HG02642 (cell line): ENCODE data around the gene SERGEF.

Source experiments
- ATAC-seq: cut with Tn5 transposase; IDR thresholded peaks from one replicate; pipeline ENCODE4 v1.9.1; 2021; ENCODE audit warnings: mild to moderate bottlenecking; ENCODE audit not compliant: unreplicated experiment, poor library complexity

The SERGEF gene

DNA sequence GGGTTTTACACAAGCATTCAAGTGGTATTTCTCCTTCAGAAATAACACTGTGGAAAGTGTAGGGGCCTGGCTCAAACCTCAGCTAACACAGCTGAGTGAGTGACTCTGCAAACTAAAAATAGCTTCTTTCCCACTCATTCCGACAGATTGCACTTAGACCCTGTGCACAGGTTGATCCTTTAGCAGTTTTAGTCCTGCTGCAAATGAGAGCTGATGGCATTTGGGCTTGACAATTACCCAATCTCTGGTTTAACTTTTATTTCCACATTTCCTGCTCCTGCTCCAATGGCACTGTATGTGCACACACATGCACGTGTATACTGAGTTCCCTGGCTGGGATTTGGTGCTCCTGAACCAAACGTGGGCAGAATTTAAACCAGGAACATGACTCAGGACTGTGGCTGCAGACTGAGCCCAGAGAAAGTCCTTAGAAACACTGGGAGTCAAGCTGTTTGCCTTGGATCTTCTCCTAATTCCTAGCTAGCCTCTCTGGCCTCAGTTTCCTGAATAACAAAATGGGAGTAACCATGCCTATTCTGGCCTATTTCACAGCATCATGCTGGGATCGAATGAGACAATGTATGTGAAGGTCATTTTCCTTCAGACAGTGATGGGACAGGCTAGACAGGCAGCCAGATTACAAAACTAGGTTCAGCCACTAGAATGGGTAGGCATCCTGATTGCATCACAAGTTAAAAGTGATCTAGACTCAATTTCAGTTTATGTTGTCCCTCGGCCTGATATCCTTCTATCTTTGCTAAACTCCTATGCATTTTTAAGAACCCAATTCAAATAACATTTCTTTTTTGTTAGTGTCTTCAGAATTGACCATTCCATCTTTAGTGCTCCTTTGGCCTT, 58.2 kb downstream of the SERGEF start:
- no peak for ATAC-seq

DNA sequence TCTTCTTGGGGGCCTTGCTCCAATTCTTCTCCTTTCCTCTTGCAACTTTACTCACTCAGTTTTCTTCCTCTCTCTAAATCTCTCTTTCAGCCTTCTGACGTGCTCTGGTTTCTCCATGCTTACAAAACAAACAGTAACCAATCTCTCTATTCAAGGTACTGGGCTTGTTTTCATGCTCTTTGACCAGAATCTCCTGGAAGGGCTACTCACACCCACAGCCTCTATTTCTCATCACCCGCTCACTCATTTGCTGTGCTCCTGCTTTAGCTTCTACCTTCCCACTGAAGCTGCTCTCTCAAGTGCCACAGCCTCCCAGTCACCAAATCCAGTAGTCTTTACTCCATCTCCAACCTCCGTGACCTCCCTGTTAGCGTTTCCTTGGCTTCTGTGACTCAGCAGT, 60.4 kb downstream of the SERGEF start:
- no peak for ATAC-seq

DNA sequence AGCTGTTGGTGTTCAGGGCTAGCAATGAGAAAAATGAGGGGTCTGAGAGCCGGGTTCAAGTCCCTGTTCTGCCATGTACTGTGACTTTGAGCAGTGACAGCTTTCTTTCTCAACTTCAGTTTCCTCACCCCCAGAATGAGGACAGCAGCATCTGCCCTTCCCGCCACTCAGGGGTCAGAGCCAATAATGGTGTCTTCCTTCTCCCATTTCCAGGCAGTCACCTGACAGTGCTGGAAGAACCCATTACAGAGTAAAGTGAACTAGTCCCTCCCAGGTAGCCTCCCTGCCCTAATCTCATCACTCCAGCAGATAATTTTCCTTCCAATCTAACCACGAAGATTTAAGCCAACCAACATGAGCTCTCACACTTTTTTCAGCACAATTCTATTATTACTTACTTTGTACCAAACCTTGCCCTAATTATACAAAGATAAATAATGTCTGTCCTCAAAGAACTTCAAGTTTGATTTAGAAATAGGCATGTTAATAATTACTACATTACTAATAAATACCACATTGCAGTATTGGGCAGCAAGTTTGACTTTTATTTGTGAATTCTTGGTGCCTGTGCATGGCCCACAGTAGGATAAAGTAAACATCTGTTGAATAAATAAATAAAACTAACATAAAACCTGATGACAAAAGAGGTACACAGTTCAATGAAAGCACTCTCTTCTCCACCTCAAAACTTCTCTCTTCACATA, 61.0 kb downstream of the SERGEF start:
- no peak for ATAC-seq

DNA sequence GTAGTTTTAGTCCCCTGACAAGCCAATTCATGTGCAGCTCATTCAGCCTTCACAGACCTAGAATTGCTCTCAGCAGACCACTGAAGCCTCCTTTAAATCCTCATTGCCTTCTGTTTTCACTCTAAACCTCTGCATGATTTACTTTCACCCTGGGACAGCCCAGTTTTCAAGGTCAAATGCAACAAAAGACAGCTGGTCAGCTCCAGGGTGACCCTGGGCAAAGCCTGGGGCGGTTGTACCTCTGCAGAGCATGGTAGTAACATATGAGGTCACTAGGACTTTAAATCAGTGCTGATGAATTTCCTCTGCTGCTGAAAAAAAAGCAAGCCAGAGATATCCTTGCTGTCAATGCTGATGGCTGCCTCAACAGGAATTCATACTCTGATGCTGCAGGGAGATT, 62.2 kb downstream of the SERGEF start:
- ATAC-seq: no peak

DNA sequence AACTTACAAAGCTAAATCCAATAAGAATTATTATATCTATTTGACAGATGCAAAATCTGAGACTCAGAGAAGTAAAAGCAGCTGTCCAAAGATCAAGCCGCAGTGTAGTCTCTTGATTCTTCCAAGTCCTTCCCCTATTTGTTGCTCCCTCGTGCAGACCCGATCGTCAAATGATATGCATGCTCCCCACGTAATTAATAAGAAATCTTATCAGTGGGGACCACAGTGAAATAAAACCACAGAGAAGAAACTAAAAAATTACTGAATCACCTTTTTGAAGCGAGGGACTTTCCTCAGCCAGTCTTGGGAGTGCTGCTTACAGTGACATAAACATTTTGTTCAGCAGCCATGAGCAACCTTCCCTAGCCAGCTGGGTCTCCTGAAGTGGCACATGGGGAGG, 64.6 kb downstream of the SERGEF start:
- no peak for ATAC-seq

DNA sequence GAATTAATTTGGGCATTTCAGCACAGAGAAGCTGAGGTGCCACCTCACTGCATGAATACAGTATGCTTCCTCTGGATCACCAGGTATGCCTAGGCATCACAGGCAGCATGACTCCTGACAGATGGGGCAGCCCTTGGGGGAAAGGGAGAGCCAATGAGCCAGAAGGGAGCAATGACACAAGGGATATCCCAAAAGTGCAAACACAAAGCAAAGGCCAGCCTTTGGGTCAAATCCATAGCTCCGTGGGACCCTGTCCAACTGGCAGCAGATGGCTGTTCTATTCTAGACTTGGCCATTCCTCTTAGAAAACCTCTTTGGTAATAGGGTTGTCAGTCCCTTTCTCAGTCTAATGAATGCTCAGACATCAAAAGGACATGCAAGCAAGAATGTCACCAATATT, 73.3 kb downstream of the SERGEF start:
- no peak for ATAC-seq

DNA sequence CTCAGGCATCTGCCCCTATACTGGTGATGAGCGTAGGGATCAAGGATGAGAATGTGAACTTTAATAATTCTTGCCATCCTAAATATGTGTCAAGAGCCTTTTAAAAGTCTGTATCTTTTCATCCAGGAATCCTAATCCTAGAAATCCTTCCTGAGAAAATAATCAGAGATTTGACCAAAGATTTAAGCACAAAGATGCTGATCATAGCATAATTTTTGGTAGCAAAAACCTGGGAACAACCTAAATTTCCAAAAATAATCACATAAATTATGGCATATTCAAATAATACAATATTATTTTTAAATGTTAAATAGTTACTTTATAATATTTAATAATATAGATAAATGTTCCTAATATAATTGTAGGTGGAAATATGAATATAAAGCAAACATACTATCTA, 76.1 kb downstream of the SERGEF start:
- ATAC-seq: no peak

DNA sequence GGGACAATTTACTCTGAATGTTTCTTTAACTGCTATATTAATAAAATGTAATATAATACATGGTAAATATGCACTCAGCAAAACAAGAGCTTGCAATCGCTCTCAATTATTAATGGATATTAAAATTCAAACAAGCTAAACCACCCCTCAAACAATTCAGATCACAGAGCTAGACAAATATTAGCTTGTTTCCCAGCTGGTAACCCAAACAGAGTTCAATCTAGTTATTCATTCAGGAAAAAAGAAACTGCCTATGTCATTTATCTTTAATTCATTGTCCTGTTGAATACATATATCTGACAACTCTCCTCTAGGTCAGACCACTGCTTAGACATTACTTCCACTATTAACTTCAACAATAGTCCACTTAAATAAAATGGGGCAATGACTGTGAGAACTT, 78.7 kb downstream of the SERGEF start:
- no peak for ATAC-seq

DNA sequence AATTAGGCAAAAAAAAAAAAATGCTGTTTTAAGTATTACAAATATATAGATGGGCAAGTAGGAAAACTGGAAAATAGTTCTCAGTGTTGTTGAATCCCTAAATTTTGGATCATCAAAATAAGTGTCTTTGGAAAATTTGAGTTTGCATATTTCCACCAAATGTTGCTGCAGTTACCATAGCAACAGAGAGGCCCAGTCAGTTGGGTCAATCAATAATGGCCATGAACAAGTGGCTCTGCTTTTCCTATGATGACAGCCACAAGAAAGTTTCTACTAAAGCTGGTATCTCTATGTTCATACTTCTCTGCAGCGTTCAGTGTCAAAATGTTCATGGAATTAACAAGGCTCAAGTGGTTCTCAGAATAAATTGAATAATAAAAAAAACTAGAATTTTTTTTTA, 79.1 kb downstream of the SERGEF start:
- ATAC-seq: no peak

DNA sequence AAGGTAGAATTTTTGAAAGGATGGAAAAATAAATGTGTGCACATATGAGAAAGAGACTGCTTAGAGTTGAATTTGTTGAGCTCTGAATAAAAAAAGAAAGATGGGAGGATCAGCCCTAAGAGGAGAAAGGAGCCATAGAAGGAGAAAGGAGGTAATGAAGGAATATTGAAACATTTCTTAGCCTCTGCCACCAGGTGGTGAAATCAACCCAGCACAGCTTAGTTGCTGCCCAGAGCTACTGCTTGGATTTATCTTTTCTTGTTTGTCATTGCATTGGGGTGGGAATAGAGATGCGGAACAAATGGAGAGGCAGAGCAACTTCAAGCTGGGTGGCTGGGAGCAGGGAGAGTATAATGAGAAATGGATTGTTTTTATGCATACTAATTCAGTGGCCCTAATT, 80.4 kb downstream of the SERGEF start:
- no peak for ATAC-seq

DNA sequence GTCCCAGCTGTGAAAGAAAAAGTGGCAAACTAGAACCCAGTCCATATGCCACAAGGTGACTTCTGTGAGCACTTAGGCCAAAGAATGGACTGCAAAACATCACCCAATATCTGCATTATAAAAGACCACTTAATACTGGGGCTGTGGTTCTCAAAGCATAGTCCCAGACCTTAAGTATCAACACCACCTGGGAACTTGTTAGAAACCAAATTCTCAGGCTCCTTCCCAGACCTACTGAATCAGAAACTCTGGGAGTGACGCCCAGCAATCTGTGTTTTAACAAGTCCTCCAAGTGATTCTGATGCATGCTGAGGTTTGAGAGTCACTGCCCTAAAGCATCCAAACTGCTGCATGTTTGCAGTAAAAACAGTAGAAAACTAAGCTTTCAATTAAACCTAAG, 81.3 kb downstream of the SERGEF start:
- no peak for ATAC-seq

DNA sequence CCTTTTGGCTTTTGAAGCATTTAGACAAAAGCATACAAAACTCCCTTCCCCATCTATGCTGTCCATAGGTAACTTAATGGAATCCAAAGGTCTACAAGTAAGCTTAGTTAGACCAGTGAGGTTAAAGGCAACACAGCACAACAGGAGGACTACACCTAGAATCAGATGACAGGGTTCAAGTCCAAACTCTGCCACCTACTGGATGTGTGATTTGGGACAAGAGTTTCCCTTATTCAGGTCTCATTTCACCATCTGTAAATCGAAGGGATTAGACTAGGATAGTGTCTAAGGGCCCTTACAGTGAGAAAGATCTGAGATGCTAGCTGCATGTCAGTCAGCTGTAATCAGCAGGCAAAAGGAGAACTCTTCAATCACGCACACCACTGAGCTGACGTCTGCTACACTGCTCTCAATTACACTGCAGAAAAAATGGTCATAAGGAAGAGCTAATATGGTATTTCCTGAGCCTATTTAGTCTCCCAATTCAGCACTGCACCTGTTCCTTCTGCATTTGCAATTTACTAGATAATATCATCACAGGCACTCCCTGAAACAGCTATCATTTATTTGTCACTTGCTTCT, 82.2 kb downstream of the SERGEF start:
- no peak for ATAC-seq

DNA sequence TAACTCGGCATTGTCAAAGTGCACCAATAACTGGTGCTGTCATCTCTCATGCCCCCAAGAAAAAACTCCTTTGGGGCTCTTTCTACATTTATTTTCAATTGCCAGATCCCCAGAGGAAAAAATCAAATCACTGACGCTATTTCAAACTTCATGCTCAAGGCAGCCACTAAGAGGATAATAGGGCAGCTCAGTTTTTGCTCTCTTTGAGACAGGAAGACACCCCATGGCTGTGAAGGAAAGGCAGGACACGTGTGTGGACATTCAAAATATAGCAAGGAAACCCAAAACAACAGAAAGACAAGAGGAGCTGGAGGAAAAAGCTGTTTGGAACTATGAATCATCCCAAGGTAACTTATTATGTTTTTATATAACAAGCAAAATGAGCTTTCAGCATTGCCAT, 83.7 kb downstream of the SERGEF start:
- no peak for ATAC-seq

DNA sequence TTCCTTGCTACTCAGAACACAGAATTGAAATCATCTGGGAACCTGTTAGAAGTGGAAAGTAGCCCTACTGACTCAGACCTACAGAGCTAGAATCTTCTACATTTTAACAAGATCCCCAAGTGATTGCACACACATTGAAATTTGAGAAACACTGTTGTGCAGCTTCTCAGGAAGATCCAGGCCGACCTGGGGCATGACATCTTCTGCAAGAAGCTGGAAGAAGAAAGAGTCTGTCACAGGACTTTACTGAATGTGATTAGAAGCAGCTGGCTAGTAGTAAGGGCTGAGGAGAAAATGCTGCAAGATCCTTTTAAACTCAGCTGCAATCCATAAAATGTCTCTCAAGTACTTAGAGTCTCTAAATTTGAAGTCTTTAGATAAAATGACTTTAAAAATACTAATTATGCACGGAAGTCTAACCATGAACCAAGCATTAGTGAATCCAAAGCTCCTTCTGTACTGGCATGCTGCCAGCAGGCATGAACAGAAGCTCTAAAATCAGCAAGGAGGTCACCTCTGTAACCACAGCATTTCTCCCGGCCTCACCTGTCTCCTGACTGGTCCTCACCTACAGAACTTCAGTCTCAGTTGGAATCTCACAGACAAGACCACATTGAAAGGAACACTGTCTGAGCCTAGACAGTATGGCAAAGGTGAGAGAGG, 85.0 kb downstream of the SERGEF start:
- no peak for ATAC-seq

DNA sequence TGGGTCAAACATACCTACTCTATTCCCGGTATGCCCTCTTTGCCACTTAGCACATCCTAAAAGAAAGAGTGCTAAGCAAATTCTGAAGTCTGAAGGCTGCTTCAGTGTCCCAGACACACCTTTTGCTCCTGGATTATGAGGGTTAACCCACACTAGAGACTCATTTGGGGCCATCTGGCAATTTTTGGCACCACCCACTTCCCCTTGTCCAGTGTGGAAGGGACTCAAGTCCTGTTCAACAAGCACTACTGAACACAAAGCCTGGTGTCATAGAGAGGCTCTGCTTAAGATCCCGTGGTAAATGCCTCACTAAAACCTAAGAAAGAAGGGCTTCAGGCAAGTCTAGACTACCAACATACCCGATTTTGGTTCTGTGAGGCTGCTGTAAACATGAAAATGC, 85.8 kb downstream of the SERGEF start:
- no peak for ATAC-seq

DNA sequence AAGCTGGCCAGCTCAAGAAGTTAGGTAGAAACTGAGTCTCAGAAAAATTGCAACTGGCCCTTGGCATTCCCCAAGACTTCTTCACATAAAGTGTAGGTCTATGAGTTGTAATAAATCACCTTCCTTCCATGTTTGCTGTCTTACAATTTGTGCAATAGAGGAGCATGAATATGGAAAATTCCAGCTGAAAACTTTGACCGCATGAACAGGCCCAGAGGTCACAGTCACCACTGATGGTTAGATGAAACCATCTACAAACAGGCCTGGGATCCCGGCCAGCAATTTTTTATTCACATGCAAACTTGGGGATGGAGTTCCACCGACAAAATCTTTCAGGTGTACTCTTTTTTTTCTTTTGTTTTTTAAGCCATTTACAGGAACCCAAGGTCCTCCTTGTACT, 88.1 kb downstream of the SERGEF start:
- ATAC-seq: no peak

DNA sequence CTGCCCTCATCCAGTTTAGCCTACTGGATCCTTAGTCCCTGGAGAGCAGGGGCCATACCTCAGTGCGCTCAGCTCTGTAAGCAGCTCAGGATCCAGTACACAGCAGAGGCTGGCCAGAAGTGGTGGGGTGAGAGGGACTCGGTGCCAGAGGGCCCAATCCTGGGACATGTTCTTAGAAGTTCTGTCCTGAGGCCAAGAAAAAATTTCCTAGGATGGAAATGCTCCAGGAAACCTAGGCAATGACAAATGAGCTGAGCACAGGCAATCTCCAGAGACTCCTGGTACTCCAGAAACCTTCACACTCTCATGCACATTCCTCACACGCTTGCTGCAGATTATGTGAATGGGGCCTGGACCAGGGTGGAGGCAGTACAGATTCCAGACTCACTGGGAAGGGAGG, 89.6 kb downstream of the SERGEF start:
- no peak for ATAC-seq

DNA sequence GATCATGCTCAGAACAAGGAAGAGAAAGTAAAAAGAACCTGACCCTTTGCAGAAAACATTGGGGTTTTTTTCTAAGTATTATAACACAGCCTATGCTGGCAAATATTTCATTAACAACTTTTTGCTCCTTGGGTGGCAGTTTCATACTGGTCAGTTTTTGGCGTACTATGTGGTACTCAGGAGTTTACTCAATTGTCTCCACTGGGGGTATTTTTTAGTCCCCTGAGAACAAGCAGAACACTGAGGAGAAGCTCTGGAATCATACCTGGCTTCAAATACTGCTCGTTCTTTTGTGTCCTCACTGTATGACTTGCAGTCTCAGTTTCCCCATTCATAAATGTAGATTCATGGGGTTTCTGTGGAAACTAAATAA, 90.4 kb downstream of the SERGEF start:
- ATAC-seq: no peak

DNA sequence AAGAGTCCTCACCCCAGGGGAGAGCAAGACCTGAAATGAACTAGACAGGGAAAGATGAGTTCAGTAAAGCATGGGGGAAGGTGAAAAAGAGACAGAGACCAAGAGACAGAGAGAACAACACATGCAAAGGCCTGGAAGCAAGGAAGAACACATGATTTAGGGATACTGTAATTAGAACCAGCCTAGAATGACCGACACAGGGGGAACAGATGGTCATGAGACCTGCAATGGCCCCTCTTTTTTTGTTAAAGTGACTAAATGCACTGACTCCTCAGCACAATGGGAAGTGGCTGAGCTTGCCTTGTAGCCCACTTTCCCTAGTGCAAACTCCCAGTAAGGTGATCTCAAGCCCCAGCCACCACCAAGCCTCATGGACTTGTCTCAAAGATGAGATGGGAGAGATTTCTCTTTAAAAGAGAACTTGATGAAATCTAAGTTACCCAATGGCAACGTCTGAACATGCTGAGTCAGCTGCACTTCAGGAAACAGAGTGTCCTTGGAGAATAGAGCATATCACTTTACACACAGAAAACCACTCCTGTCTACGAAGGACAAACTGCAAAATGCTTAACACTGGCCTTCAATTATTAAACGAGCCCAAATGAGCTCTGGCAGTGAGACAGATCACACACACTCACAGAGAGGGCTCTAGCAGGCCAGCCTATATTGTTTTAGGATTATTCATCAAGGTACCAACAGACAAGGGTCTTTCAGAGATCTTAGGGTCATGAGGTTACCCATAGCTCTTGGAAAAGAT, 91.0 kb downstream of the SERGEF start:
- ATAC-seq: no peak

DNA sequence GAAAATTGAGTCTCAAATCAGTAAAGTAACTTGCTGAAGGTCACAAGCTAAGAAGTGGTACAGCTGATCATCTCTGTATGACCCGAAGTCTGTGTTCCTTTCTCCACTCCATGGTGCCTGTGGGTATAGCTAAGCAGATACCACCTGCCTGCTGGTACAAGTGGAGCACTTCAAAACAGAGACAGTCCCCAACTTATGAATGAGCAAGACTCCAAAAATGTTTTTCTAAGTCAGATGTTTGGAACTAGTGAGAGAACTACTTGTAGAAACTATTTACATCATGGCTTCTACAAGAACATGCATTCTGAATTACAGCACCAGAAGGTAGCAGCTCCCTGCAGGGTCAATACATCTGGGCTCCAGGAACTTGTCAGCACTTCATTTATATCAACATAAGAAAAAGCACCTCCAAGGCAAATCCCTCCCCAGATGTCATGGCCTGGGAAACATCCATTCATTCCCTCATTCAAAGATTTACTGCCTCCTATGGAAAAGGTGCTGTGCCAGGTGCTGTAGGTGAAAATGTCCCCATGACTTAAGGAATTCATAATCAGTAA, 94.7 kb downstream of the SERGEF start:
- ATAC-seq: no peak
